Cardiac fibroblast (primary cell): ENCODE results near the gene KIRREL3.

Experiments used
- DNase-seq, 2 donors: peaks; one replicate each; pipeline versions ENCODE4 v3.0.0 to v3.0.0-alpha.2; 2010; ENCODE audit warnings: low read depth in 2 of 2
- H3K4me3 ChIP-seq, 2 donors: replicated peaks in 1 of 2; 1 replicate in 1 of 2; 2 replicates in 1 of 2; pipeline ENCODE4 v1.5.1; 2011; ENCODE audit warnings: low read depth in 2 of 2, low read length in 2 of 2, mild to moderate bottlenecking in 2 of 2, moderate library complexity in 1 of 2
- TF ChIP-seq, protein P1 (sequence below): IDR thresholded peaks from one replicate; pipeline ENCODE4 v1.5.1; 2011; ENCODE audit warnings: low read depth, mild to moderate bottlenecking, low read length, inconsistent platforms

KIRREL3 gene

DNA sequence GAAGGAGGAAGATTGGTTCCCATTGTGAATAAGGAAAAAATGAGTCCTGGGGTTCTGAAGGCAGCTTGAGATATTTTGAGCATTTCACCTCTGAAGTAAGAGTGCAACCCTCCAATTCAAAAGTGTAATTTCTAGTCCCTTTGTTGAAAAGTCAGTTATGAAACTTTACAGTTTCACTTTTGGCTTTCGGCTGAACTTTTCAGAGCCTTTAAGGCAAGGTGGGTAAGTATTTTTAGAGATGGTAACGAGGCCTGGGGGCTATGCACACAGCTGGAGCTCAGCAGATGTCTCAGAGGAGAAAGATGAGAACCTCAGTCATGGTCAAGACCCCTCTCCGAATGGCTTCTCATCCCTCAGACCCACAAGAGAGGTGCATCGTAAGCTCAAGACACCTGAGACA, 267.6 kb downstream of the KIRREL3 start:
- TF ChIP-seq, protein P1, sequence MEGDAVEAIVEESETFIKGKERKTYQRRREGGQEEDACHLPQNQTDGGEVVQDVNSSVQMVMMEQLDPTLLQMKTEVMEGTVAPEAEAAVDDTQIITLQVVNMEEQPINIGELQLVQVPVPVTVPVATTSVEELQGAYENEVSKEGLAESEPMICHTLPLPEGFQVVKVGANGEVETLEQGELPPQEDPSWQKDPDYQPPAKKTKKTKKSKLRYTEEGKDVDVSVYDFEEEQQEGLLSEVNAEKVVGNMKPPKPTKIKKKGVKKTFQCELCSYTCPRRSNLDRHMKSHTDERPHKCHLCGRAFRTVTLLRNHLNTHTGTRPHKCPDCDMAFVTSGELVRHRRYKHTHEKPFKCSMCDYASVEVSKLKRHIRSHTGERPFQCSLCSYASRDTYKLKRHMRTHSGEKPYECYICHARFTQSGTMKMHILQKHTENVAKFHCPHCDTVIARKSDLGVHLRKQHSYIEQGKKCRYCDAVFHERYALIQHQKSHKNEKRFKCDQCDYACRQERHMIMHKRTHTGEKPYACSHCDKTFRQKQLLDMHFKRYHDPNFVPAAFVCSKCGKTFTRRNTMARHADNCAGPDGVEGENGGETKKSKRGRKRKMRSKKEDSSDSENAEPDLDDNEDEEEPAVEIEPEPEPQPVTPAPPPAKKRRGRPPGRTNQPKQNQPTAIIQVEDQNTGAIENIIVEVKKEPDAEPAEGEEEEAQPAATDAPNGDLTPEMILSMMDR: no peak
- H3K4me3 ChIP-seq: no peak overlapping the region
- DNase-seq: no peak

- TF ChIP-seq, protein P1: no peak
- no peak overlapping the region for H3K4me3 ChIP-seq
- DNase-seq: no peak
Observed at GRCh38 chr11:126731576-126732142, 268.9 kb downstream of the KIRREL3 start.

DNA sequence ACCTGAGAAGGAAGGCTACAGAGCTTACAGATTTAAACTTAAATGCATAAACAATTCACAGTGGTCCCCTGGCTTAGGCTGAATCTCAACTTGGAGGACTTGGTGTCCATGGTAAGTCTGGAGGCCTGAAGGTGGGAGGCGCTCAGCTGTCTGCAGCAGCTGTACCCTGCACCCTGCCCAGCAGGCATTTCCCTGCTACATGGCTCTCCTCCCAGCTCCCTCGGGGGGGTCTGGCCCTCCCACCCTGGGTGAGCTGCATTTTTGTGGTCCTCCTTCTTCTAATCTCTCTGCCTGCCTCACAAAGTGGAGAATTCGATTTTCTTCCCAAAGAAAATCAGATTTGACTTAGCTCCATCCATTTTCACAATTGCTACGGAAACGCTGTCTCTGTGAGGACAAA, 273.2 kb downstream of the KIRREL3 start:
- TF ChIP-seq, protein P1: no peak

DNA sequence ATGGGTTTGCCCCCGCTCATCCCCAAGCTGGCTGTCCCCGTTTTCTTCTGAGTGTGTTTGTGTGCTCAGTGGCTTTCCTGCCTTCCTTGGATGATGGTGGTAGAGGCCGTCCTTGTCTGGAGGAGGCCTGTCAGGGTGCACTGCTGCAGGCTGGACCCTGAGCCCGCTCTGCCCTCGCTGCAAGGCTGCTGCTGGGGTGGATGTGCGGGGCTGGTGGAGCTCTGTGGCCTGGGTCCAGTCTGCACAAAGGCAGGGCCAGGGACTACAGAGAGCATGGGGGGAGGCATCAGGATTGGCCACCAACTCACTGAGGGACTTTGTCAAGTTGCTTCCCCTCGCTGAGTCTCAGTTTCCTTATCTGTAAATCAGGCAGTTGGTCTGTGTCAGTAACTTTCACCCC, 275.0 kb downstream of the KIRREL3 start:
- no peak overlapping the region for H3K4me3 ChIP-seq
- TF ChIP-seq, protein P1: no peak
- no peak for DNase-seq

More for the DNA sequence above, 273.2 kb downstream of the KIRREL3 start:
- DNase-seq: no peak
- no peak overlapping the region for H3K4me3 ChIP-seq

GRCh38 chr11:126725043-126725442, 275.5 kb downstream of the KIRREL3 start:
- TF ChIP-seq, protein P1: no peak
- DNase-seq: no peak
- H3K4me3 ChIP-seq: no peak overlapping the region

GRCh38 chr11:126723665-126724045, 276.9 kb downstream of the KIRREL3 start:
- peak in 1 of 2 donors; percentile 9 for DNase-seq
- H3K4me3 ChIP-seq: no peak overlapping the region
- TF ChIP-seq, protein P1: no peak
